ENCODE data around the gene OR5M10. TPM values are rescaled to one million over a fixed set of nuclear protein-coding genes. Genes with fewer than 3 reads are reported as not detected.
"Not testable (repeated sequence)": the region's sequence is repeated elsewhere in the genome, so short reads cannot be mapped to it uniquely, and the experiment has no call there.

The OR5M10 gene
- total RNA-seq, 1 experiment from 2014 or later, result not detected

GRCh38 chr11:56554691-56555090 is 22.8 kb downstream of the OR5M10 start:
- H3K4me1 ChIP-seq (ENCODE audit: control insufficient read depth in 1 of 2, insufficient read depth in 2 of 2, low read length in 2 of 2); H3K27ac ChIP-seq (ENCODE audit: low read depth, low read length); H3K36me3 ChIP-seq (ENCODE audit: control insufficient read depth in 1 of 2, insufficient read depth in 2 of 2, low read length in 2 of 2); H3K9me2 ChIP-seq (ENCODE audit: insufficient read depth); DNase-seq (ENCODE audit: low read depth, low spot score); intact Hi-C loops (cut with micrococcal nuclease); H3K4me3 ChIP-seq (replicated peaks in 1 of 2; ENCODE audit: low read depth in 1 of 2, low read length in 2 of 2); H3K9ac ChIP-seq (ENCODE audit: low read length); H3K79me2 ChIP-seq (ENCODE audit: insufficient read depth, low read length); H3K9me3 ChIP-seq (ENCODE audit: control insufficient read depth in 1 of 2, insufficient read depth in 1 of 2, low read depth in 1 of 2, low read length in 2 of 2); RAD21 ChIA-PET (ENCODE audit: low non-redundant PET in 1 of 2, low total read pairs in 2 of 2, uncharacterized antibody in 2 of 2, unreplicated experiment in 2 of 2); H2AFZ ChIP-seq (ENCODE audit: low read depth, low read length, poor library complexity, severe bottlenecking); ATAC-seq; BruUV-seq (replicated peaks); H3K27me3 ChIP-seq (ENCODE audit: insufficient read depth, low read length); H3K4me2 ChIP-seq (ENCODE audit: low read length); CTCF ChIA-PET; H4K20me1 ChIP-seq (ENCODE audit: insufficient read depth); POLR2A ChIA-PET: not testable (repeated sequence)

DNA sequence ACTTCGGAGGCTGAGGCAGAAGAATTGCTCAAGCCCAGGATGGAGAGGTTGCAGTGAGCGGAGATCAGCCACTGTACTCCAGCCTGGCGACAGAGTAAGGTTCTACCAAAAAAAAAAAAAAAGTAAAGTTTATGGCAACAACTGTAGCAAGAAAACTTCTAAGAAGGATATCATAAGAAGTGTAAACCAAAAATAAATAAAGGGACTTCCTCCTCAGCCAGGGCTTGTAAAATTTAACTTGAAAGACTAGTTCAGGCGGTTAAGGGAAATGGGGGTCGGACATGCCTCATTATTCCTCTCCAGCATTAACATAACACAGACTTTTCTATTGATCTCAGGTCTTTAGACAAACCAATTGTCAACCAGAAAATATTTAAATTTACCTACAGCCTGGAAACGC is 32.0 kb downstream of the OR5M10 start:
- H3K36me3 ChIP-seq (ENCODE audit: control insufficient read depth in 1 of 2, insufficient read depth in 2 of 2, low read length in 2 of 2), result no peaks in the 10 kb centered on the region
- no peaks in the 10 kb centered on the region for H4K20me1 ChIP-seq (ENCODE audit: insufficient read depth)
- TF ChIP-seq EZH2phosphoT487 (IDR thresholded peaks at IDR 0.05; ENCODE audit: borderline replicate concordance), result no peak
- TF ChIP-seq POLR2A (IDR thresholded peaks at IDR 0.05; ENCODE audit: borderline replicate concordance, extremely low read depth, insufficient read depth, insufficient read length), result no peak
- TF ChIP-seq ATF3 (IDR thresholded peaks at IDR 0.05), result no peak
- TF ChIP-seq SRF (IDR thresholded peaks at IDR 0.05; ENCODE audit: low read depth), result no peak
- TF ChIP-seq RAD21 (IDR thresholded peaks at IDR 0.05; ENCODE audit: low read depth), result no peak
- no peak for TF ChIP-seq CTCF (IDR thresholded peaks at IDR 0.05 in 2 of 3, conservative IDR thresholded peaks at IDR 0.05 in 1 of 3; ENCODE audit: borderline replicate concordance in 1 of 3, insufficient read depth in 1 of 3, low read depth in 2 of 3, low read length in 2 of 3)
- TF ChIP-seq CEBPB (IDR thresholded peaks at IDR 0.05; ENCODE audit: low read depth), result no peak
- no peak for TF ChIP-seq MAX (IDR thresholded peaks at IDR 0.05)
- no peak for TF ChIP-seq ELF1 (IDR thresholded peaks at IDR 0.05; ENCODE audit: borderline replicate concordance, low read depth)
- no peak for TF ChIP-seq SIN3A (IDR thresholded peaks at IDR 0.05; ENCODE audit: low read depth)
- TF ChIP-seq FOSL1 (IDR thresholded peaks at IDR 0.05; ENCODE audit: low read depth), result no peak
- no peak for TF ChIP-seq EZH2 (IDR thresholded peaks at IDR 0.05)
- no peak for TF ChIP-seq REST (IDR thresholded peaks at IDR 0.05; ENCODE audit: low read depth)
- TF ChIP-seq EGR1 (IDR thresholded peaks at IDR 0.05; ENCODE audit: low read depth), result no peak
- no peak for TF ChIP-seq ZFX (IDR thresholded peaks at IDR 0.05)
- TF ChIP-seq CBX3 (IDR thresholded peaks at IDR 0.05; ENCODE audit: low read depth), result no peak
- H3K4me1 ChIP-seq (ENCODE audit: control insufficient read depth in 1 of 2, insufficient read depth in 2 of 2, low read length in 2 of 2), result no peaks in the 10 kb centered on the region
- H3K79me2 ChIP-seq (ENCODE audit: insufficient read depth, low read length), result no peaks in the 10 kb centered on the region
- no peak for DNase-seq (ENCODE audit: low read depth, low spot score)
- H3K27me3 ChIP-seq (ENCODE audit: insufficient read depth, low read length), result no peaks in the 10 kb centered on the region
- no peak overlapping the region for H3K9ac ChIP-seq (ENCODE audit: low read length)
- H3K4me3 ChIP-seq (replicated peaks in 1 of 2; ENCODE audit: low read depth in 1 of 2, low read length in 2 of 2), result no peak overlapping the region
- H3K27ac ChIP-seq (ENCODE audit: low read depth, low read length), result no peak overlapping the region
- ChIA-PET CTCF (no interaction called here), POLR2A (no interaction called here), RAD21 (ENCODE audit: low non-redundant PET in 1 of 2, low total read pairs in 2 of 2, uncharacterized antibody in 2 of 2, unreplicated experiment in 2 of 2) (no interaction called here)
- ATAC-seq, result no peak
- no peaks in the 10 kb centered on the region for H3K9me2 ChIP-seq (ENCODE audit: insufficient read depth)
- BruUV-seq (replicated peaks), result no TSS peak
- intact Hi-C loops (cut with micrococcal nuclease), result no loop called here
- peaks cover 0 to 17% of the 10 kb centered on the region in 2 experiments; a peak in 2 of 4 replicates for H3K9me3 ChIP-seq (ENCODE audit: control insufficient read depth in 1 of 2, insufficient read depth in 1 of 2, low read depth in 1 of 2, low read length in 2 of 2)
- H2AFZ ChIP-seq (ENCODE audit: low read depth, low read length, poor library complexity, severe bottlenecking), result no peak overlapping the region
- no peak overlapping the region for H3K4me2 ChIP-seq (ENCODE audit: low read length)
